Heart right ventricle (tissue), 16 donors: ENCODE results near the gene UBE2F. TPM values are rescaled to one million over a fixed set of nuclear protein-coding genes. Genes with fewer than 3 reads are reported as not detected.
A peak's percentile ranks its signal among the peaks of the same experiment; 100 is the strongest.

ENCODE experiments used
- ATAC-seq, 8 donors: fragments of 200-7000 bp; cut with Tn5 transposase; one replicate each; pipeline ENCODE4 v1.9.1; 2020; ENCODE audit warnings: mild to moderate bottlenecking in 8 of 8, moderate library complexity in 8 of 8, moderate number of reproducible peaks in 1 of 8
- DNase-seq, 2 donors: peaks; one replicate each; pipeline ENCODE4 v3.0.0-alpha.2; 2020
- H3K27ac ChIP-seq, 10 donors: fragments of 200-600 bp; sonication (generic) in 2 of 10; one replicate each; pipeline versions ENCODE4 v1.5.0 to v1.8.0; 2020 to 2022; ENCODE audit warnings: mild to moderate bottlenecking in 3 of 10
- H3K27me3 ChIP-seq, 7 donors: fragments of 200-600 bp; one replicate each; pipeline ENCODE4 v1.8.0; 2021 to 2022; ENCODE audit warnings: mild to moderate bottlenecking in 2 of 7
- H3K36me3 ChIP-seq, 9 donors: fragments of 200-600 bp; sonication (generic) in 1 of 9; one replicate each; pipeline versions ENCODE4 v1.5.0 to v1.8.0; 2020 to 2022; ENCODE audit warnings: mild to moderate bottlenecking in 2 of 9
- H3K4me1 ChIP-seq, 9 donors: fragments of 200-600 bp; sonication (generic) in 1 of 9; one replicate each; pipeline versions ENCODE4 v1.5.0 to v1.8.0; 2020 to 2022; ENCODE audit warnings: mild to moderate bottlenecking in 4 of 9
- H3K4me3 ChIP-seq, 10 donors: fragments of 200-600 bp; sonication (generic) in 2 of 10; one replicate each; pipeline versions ENCODE4 v1.5.0 to v1.8.0; 2020 to 2022; ENCODE audit warnings: mild to moderate bottlenecking in 7 of 10, moderate library complexity in 2 of 10
- H3K9me3 ChIP-seq, 11 donors: fragments of 200-600 bp in 10 of 11; sonication (generic) in 2 of 11; one replicate each; pipeline versions ENCODE4 v1.5.0 to v1.8.0; 2013 to 2022; ENCODE audit warnings: mild to moderate bottlenecking in 2 of 11, control low read depth in 1 of 11, moderate library complexity in 1 of 11
- WGBS, 2 donors: extraction: QIAGEN DNeasy Blood & Tissue Kit; methylation state at CpG; one replicate each; pipeline ENCODE4 v1.1.7; 2013; ENCODE audit warnings: inconsistent platforms in 1 of 2; 5-methylcytosine and 5-hydroxymethylcytosine counted together
- intact Hi-C, 10 donors: fragments of 100-400 bp; cut with DNase I; formaldehyde crosslinking; loops; one replicate each; pipeline versions ENCODE4 v1.11.1 to v1.14.2; 2022
- polyA plus RNA-seq, 2 donors: library from polyadenylated mRNA; stranded (reverse); fragments of 200-250 nt; gene quantifications; one replicate each; pipeline ENCODE4 v1.2.3, GENCODE V29; 2013
- total RNA-seq, 10 donors: library from RNA; stranded (reverse); fragmentation: NEBNext Ultra II Directional in 3 of 10; extraction: Animal tissue kit (Norgen Biotek cat#: 25700) in 3 of 10; gene quantifications; one replicate each; pipeline versions ENCODE4 v1.2.1 to v1.2.4, GENCODE V29; 2021 to 2023
- TF ChIP-seq, protein P1 (sequence below), 9 donors: fragments of 200-600 bp; sonication (generic) in 2 of 9; IDR thresholded peaks; one replicate each; pipeline versions ENCODE4 v1.5.0 to v1.8.0; 2021 to 2022; ENCODE audit warnings: antibody characterized with exemption in 9 of 9, mild to moderate bottlenecking in 5 of 9, moderate library complexity in 1 of 9
- donor health status: Arrhythmogenic right ventricular cardiomyopathy.
- donor health status: ischemic (EF 13 %, LVEDD 7.1; RV severe dilation, severe dysfunction).
- donor health status: healthy with polysubstance abuse.
- donor health status: DM: no; HTN: yes; CAD: no.
- donor health status: DM: no; HTN: no; CAD: no.
- donor health status: ischemic (EF 25% LVEDD 6.9; RV normal size, moderate dysfunction).
- donor health status: ischemic (EF 25% LVEDD 5.7; RV mildly dilated, moderate dysfunction).
- donor health status: healthy.
- donor health status: DM: yes; HTN: yes; CAD: no.
- donor health status: Ischemic cardiomyopathy.
- donor health status: ischemic (EF 35%, LVEDD 5.7; RV mildly dilated, moderate dysfunction).
- donor health status: nonischemic (EF 11% LVEDD 7.7; RV severe dilation, severe dysfunction).
- donor health status: DM: yes; HTN: yes; CAD: no.
- donor health status: PGD.
- donor health status: ischemic (EF 29% LVEDD 5.4; RV normal size, mild dysfunction).
- donor health status: nonischemic (EF 23%, LVEDD 6.1; RV moderate dilation, normal function).

UBE2F gene
- total and polyA plus RNA-seq, 12 donors: 43.5 to 82.2 (median 63.7) TPM

DNA sequence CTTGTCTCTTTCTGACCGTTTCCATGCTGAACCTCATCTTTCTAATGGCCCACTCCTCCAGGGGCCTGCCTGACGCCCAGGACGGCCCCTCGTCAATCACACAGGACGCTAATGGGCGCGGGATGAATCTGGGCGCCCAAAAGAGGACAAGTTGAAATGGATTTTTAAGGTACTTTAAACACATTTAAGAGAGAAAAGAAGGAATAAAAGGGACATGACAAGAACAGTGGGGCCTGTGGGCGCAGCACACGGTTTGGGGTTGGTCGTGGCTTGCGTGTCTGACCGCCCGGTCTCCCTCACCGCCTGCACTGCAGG, 607 bp upstream of the UBE2F start:
- ATAC-seq (peak in 5 of 8 donors; percentile 1 to 77 (median 3)), DNase-seq (no peak)
- Histone ChIP-seq H3K27ac (peak overlapping the region in 9 of 10 donors; percentile 36 to 76 (median 62)), H3K4me1 (peaks cover 15 to 44% (median 31%) of the 10 kb centered on the region in 9 donors), H3K36me3 (no peaks in the 10 kb centered on the region), H3K27me3 (no peaks in the 10 kb centered on the region), H3K4me3 (peak overlapping the region; percentile 23 to 87 (median 74)), H3K9me3 (peaks cover 0 to 21% (median 12%) of the 10 kb centered on the region in 11 donors)
- intact Hi-C loops: loop anchor here in 5 of 10 donors (5.0 to 10.0 kb wide), 5 partner anchors 44 to 171 kb away; partner anchors contain the start of genes SCLY (in 3 of the 5), RAMP1 (in 2 of the 5) and KLHL30 (in 1 of the 5)
- 4 to 5% methylated on average over 15 of the region's 15 CpGs for WGBS, 2 donors
- TF ChIP-seq, protein P1, sequence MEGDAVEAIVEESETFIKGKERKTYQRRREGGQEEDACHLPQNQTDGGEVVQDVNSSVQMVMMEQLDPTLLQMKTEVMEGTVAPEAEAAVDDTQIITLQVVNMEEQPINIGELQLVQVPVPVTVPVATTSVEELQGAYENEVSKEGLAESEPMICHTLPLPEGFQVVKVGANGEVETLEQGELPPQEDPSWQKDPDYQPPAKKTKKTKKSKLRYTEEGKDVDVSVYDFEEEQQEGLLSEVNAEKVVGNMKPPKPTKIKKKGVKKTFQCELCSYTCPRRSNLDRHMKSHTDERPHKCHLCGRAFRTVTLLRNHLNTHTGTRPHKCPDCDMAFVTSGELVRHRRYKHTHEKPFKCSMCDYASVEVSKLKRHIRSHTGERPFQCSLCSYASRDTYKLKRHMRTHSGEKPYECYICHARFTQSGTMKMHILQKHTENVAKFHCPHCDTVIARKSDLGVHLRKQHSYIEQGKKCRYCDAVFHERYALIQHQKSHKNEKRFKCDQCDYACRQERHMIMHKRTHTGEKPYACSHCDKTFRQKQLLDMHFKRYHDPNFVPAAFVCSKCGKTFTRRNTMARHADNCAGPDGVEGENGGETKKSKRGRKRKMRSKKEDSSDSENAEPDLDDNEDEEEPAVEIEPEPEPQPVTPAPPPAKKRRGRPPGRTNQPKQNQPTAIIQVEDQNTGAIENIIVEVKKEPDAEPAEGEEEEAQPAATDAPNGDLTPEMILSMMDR (IDR thresholded peaks at IDR 0.05): no peak

DNA sequence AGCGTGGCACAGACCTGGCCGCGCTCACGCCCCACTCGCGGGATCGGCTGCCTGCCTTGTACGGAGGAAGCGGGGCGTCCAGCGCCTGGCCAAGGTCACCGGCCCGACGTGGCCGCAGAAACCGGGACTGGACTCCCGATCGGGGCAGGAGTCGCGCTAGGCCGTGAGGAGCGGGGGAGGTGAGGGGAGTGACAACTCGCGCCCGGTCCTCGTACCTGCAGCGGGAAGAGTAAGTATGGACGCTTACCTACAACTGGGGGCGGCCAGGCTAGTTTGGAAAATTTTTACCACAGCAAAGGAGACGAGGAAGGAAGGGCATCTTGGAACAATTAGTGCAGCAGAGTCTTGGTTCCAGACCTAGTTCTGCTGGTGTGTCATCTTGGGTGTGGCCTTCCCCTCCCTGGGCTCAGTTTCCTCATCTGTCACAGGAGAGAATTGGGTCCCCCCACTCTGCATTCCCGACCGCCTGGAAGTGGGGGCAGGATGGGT, 693 bp downstream of the UBE2F start:
- peak overlapping the region in 9 of 10 donors; percentile 67 to 87 (median 75) for H3K27ac ChIP-seq
- WGBS, 2 donors: 1% methylated on average over 21 to 32 of the region's 32 CpGs
- peaks cover 15 to 51% (median 31%) of the 10 kb centered on the region in 9 donors for H3K4me1 ChIP-seq
- TF ChIP-seq, protein P1 (IDR thresholded peaks at IDR 0.05): no peak
- ATAC-seq (peak in 2 of 8 donors; percentile 1 to 4), DNase-seq (peak in 1 of 2 donors; percentile 42)
- peaks cover 0 to 8% (median 4%) of the 10 kb centered on the region in 11 donors for H3K9me3 ChIP-seq
- H3K27me3 ChIP-seq: no peaks in the 10 kb centered on the region
- intact Hi-C loops: loop anchor here in 5 of 10 donors (5.0 to 10.0 kb wide), 5 partner anchors 45 to 170 kb away; partner anchors contain the start of genes SCLY (in 3 of the 5), RAMP1 (in 2 of the 5) and KLHL30 (in 1 of the 5)
- peaks cover 0 to under 1% (median 0%) of the 10 kb centered on the region in 9 donors for H3K36me3 ChIP-seq
- peak overlapping the region; percentile 60 to 87 (median 74) for H3K4me3 ChIP-seq

GRCh38 chr2:237968048-237968862, 1.4 kb downstream of the UBE2F start:
- H3K9me3 ChIP-seq: peaks cover 0 to under 1% (median 0%) of the 10 kb centered on the region in 11 donors
- H3K36me3 ChIP-seq: peaks cover 0 to 8% (median 0%) of the 10 kb centered on the region in 9 donors
- peak in 7 of 8 donors; percentile 27 to 62 (median 50) for ATAC-seq
- peaks cover 15 to 55% (median 31%) of the 10 kb centered on the region in 9 donors for H3K4me1 ChIP-seq
- H3K4me3 ChIP-seq: peak overlapping the region; percentile 60 to 87 (median 74)
- DNase-seq: peak in 1 of 2 donors; percentile 38
- TF ChIP-seq, protein P1 (IDR thresholded peaks at IDR 0.05): peak in 4 of 9 donors; percentile 18 to 29 (median 26)
- 41 to 45% methylated on average over 11 of the region's 11 CpGs for WGBS, 2 donors
- peak overlapping the region in 9 of 10 donors; percentile 28 to 87 (median 75) for H3K27ac ChIP-seq
- H3K27me3 ChIP-seq: no peaks in the 10 kb centered on the region
- intact Hi-C loops: loop anchor here in 5 of 10 donors (5.0 to 10.0 kb wide), 5 partner anchors 46 to 169 kb away; partner anchors contain the start of genes SCLY (in 3 of the 5), RAMP1 (in 2 of the 5) and KLHL30 (in 1 of the 5)

DNA sequence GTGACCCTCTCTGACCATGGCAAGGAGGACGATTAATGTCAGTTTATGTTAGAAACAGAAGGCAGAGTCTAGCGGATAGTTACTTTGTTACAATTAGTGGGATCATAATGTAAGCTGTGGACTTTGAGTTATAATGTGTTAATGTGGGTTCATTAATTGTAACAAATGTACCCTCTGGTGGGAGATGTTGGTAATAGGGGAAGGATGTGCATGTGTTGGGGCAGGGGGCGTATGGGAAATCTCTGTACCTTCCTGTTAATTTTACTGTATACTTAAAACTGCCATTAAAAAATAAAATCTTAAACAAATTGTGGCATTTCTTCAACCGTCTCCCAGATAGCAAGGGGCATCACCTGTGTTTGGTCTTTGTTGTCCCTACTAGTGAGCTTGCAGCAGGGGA, 4.8 kb downstream of the UBE2F start:
- TF ChIP-seq, protein P1 (IDR thresholded peaks at IDR 0.05): no peak
- ATAC-seq: no peak
- no peak for DNase-seq
- Histone ChIP-seq H3K27ac (no peak overlapping the region), H3K4me1 (peaks cover 15 to 54% (median 29%) of the 10 kb centered on the region in 9 donors), H3K27me3 (no peaks in the 10 kb centered on the region), H3K4me3 (no peak overlapping the region), H3K9me3 (no peaks in the 10 kb centered on the region), H3K36me3 (peaks cover 0 to 40% (median 9%) of the 10 kb centered on the region in 9 donors)
- intact Hi-C loops: loop anchor here in 1 of 10 donors (10.0 kb wide), 1 partner anchor 117 kb away; the partner anchor contains the start of gene RAMP1
- 63% methylated on average over 4 of the region's 4 CpGs for WGBS, 2 donors
